Muscle layer of colon (tissue), 2 donors: ENCODE data around the gene CCL18.
"Not testable (repeated sequence)": the region's sequence is repeated elsewhere in the genome, so short reads cannot be mapped to it uniquely, and the experiment has no call there.

ENCODE experiments used
- H3K27ac ChIP-seq: one replicate; pipeline ENCODE4 v1.7.0; 2013; ENCODE audit warnings: low read depth, mild to moderate bottlenecking, low read length, moderate library complexity
- H3K27me3 ChIP-seq, 2 donors: one replicate each; pipeline ENCODE4 v1.7.0; 2013; ENCODE audit warnings: low read length in 2 of 2, mild to moderate bottlenecking in 2 of 2; ENCODE audit not compliant: insufficient read depth in 2 of 2, control insufficient read depth in 1 of 2
- H3K36me3 ChIP-seq: one replicate; pipeline ENCODE4 v1.7.0; 2013; ENCODE audit warnings: mild to moderate bottlenecking, low read length; ENCODE audit not compliant: insufficient read depth
- H3K4me1 ChIP-seq: one replicate; pipeline ENCODE4 v1.7.0; 2013; ENCODE audit warnings: mild to moderate bottlenecking, low read length; ENCODE audit not compliant: insufficient read depth
- H3K4me3 ChIP-seq, 2 donors: one replicate each; pipeline ENCODE4 v1.7.0; 2013; ENCODE audit warnings: low read length in 2 of 2, low read depth in 1 of 2, mild to moderate bottlenecking in 1 of 2, moderate library complexity in 1 of 2
- H3K9ac ChIP-seq: one replicate; pipeline ENCODE4 v1.7.0; 2013; ENCODE audit warnings: low read length
- H3K9me3 ChIP-seq: one replicate; pipeline ENCODE4 v1.7.0; 2013; ENCODE audit warnings: mild to moderate bottlenecking, low read length
- donor health status: abdominal sarcoma.
- donor health status: Adenocarcinoma of cecum.

The CCL18 gene

DNA sequence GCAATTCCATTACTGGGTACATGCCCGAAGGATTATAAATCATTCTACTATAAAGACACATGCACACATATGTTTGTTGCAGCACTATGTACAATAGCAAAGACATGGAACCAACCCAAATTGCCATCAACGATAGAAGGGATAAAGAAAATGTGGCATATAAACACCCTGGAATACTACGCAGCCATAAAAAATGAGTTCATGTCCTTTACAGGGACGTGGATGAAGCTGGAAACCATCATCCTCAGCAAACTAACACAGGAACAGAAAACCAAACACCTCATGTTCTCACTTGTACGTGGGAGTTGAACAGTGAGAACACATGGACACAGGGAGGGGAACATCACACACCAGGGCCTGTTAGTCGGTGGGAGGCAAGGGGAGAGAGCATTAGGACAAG, 57.0 kb downstream of the CCL18 start:
- H3K36me3 ChIP-seq, H3K4me1 ChIP-seq, H3K27ac ChIP-seq, H3K4me3 ChIP-seq, H3K27me3 ChIP-seq, H3K9ac ChIP-seq, H3K9me3 ChIP-seq: not testable (repeated sequence)
